HEK293 (cell line): ENCODE data around the gene MTMR3.

Experiments
- YY2 ChIP-seq: fragments of 450-650 bp; formaldehyde crosslinking; IDR thresholded peaks from 2 replicates; pipeline ENCODE4 v1.5.1; 2016; ENCODE audit warnings: missing biosample characterization, missing genetic modification characterization
- ZNF155 ChIP-seq: fragments of 450-650 bp; formaldehyde crosslinking; IDR thresholded peaks from 2 replicates; pipeline ENCODE4 v1.5.1; 2016; ENCODE audit warnings: missing biosample characterization, missing genetic modification characterization
- ZNF354C ChIP-seq: fragments of 450-650 bp; formaldehyde crosslinking; IDR thresholded peaks from 2 replicates; pipeline ENCODE4 v1.5.1; 2016; ENCODE audit warnings: missing biosample characterization, missing genetic modification characterization, low read depth, borderline replicate concordance
- ZNF76 ChIP-seq: fragments of 450-650 bp; formaldehyde crosslinking; IDR thresholded peaks from 2 replicates; pipeline ENCODE4; 2016; ENCODE audit warnings: low read depth, missing biosample characterization, missing genetic modification characterization, borderline replicate concordance
- TF ChIP-seq, protein P1 (sequence below): fragments of 450-650 bp; formaldehyde crosslinking; IDR thresholded peaks from 2 replicates; pipeline ENCODE4 v1.5.1; 2016; ENCODE audit warnings: missing biosample characterization, missing genetic modification characterization, low read depth
- TF ChIP-seq, protein P2 (sequence below): fragments of 450-650 bp; formaldehyde crosslinking; IDR thresholded peaks from 2 replicates; pipeline ENCODE4 v1.5.1; 2016; ENCODE audit warnings: missing biosample characterization, missing genetic modification characterization

DNA sequence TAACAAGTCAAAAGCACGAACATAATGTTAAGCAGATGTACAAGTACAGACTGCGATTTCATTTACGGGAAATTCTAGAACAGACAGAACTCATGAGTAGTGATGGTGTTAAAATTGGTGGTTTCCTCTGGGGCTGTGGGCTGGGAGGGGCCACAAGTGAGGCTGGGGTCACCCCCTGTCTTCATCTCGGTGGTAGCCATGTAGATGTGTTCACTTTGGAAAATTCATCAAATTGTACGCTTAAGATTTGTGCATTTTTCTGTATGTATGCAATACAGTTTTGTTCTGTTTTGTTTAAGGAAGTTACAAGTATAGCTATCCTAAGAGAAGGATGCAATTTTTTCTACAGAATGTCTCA, 44.4 kb upstream of the MTMR3 start:
- TF ChIP-seq, protein P1, sequence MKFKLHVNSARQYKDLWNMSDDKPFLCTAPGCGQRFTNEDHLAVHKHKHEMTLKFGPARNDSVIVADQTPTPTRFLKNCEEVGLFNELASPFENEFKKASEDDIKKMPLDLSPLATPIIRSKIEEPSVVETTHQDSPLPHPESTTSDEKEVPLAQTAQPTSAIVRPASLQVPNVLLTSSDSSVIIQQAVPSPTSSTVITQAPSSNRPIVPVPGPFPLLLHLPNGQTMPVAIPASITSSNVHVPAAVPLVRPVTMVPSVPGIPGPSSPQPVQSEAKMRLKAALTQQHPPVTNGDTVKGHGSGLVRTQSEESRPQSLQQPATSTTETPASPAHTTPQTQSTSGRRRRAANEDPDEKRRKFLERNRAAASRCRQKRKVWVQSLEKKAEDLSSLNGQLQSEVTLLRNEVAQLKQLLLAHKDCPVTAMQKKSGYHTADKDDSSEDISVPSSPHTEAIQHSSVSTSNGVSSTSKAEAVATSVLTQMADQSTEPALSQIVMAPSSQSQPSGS (tag by site-specific recombination) = no peak
- TF ChIP-seq, protein P2, sequence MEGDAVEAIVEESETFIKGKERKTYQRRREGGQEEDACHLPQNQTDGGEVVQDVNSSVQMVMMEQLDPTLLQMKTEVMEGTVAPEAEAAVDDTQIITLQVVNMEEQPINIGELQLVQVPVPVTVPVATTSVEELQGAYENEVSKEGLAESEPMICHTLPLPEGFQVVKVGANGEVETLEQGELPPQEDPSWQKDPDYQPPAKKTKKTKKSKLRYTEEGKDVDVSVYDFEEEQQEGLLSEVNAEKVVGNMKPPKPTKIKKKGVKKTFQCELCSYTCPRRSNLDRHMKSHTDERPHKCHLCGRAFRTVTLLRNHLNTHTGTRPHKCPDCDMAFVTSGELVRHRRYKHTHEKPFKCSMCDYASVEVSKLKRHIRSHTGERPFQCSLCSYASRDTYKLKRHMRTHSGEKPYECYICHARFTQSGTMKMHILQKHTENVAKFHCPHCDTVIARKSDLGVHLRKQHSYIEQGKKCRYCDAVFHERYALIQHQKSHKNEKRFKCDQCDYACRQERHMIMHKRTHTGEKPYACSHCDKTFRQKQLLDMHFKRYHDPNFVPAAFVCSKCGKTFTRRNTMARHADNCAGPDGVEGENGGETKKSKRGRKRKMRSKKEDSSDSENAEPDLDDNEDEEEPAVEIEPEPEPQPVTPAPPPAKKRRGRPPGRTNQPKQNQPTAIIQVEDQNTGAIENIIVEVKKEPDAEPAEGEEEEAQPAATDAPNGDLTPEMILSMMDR (tag by site-specific recombination) = no peak
- no peak for TF ChIP-seq ZNF155 (tag by site-specific recombination)
- no peak for TF ChIP-seq ZNF354C (tag by site-specific recombination)
- no peak for TF ChIP-seq YY2
- no peak for TF ChIP-seq ZNF76 (tag by site-specific recombination)
